GM21515 (cell line): Measurements from ENCODE around the gene DCHS2.

Source experiments
- ATAC-seq: cut with Tn5 transposase; IDR thresholded peaks from one replicate; pipeline ENCODE4 v1.9.1; 2021; ENCODE audit not compliant: unreplicated experiment

Gene DCHS2

DNA sequence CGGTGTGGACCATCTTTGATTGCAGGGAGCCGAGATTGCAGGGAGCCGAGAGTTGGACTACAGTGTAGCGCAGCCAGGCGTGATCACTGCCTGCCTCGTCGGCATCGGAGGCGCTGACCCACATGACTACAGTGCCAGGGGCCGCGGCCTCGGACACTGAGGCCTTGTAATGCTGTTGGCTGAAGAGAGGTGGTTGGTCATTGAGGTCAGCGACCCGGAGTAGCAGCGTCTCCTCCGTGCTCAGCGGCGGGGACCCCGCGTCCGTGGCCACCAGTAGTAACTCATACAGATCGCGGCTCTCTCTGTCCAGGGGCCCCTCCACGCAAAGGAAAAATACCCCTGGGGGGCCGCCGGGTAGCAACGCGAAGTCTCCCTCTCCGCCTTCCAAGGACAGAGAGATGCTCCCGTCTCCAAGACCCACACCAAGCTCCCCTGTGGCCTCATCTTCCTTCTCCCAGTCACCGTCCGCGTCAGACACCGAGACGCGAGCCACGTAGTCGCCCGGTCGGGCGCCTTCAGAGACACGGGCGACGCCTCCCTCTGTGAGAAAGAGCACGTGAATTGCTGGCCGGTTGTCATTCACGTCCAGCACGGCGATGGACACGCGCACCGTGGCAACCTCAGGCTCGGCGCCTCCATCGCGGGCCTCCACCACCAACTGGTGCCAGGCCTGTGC, 1.9 kb downstream of the DCHS2 start:
- no peak for ATAC-seq

DNA sequence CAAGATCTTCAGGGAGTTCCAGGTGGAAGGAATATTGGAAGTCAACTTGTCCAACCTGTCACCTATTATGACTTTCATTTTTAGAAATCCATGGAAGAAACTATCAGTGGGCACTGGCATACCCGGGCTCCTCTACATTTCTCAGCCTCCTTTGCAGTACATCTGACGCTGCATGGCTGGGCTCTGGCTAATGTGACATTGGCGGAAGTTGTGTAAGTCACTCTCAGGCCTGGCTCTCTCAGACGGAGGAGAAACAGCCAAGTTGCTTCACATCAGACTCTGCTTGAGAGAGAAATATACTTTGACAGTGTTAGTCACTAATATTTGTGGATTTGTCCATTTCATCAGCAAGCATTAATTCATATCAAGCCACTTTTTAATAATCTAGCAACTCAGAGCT, 4.5 kb downstream of the DCHS2 start:
- ATAC-seq = no peak

DNA sequence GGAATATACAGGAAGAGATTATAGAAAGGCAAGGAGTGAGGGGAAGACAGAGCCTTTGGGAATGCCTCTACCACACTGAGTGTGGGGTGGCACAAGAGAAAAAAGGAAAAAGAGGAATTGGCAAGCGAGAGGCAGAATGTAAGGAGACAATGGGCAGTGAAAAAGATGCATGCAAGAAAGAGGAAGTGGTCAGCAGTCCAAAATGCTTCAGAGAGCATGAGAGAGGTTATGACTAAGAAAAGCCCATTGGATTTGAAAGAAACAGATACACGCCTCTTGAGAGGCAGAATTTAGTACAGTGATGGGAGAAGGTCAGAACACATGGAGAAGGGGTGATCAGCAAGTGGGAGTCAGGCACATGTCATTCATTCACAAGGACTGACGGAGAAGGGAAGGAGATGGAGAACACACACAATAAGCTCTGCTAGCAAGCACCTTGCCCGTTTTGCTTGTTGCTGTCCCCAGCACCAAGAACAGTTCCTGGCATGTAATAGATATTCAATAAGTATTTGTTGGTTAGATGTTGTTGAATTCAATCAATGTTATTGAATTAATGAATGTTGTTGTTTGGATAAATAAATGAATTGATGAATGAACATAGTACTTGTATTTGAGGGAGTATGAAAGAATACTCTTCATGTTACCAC, 6.3 kb downstream of the DCHS2 start:
- ATAC-seq = peak; percentile 97

DNA sequence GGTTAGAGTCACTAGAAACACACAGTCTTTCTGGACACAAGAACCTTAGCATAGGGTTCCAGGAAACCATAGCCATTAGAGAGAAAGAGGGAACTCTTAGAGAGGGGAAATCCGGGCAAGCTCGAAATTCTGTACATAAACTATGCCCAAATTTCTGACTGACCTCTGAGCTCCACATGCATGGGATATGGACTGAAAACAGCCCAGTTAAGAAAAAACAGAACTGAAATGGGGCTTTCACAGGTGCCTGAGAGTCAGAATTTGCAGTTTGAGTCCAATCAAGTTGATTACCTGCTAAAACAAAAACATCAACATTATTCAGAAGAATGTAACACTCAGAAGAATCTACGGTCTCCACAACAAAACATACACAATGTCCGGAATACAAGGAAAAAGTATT, 13.1 kb downstream of the DCHS2 start:
- peak; percentile 45 for ATAC-seq

DNA sequence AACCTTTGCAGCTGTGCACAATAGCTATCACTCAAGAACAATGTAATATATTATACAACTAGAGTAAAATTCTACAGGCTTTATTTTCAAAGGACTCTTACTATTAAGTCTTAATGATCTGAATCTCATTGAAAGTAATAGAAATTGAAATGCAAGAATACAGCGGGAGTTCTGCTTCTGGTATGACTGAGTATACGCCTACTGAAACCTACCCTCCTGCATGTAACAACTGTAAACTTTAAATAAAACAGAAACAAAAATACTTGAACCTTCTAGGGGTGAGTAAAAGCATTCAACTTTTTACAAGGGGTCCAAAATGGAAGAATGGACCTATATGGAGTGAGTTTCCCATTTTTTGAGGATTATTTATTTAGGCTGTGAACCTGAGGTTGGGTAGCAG, 13.5 kb downstream of the DCHS2 start:
- peak; percentile 85 for ATAC-seq

DNA sequence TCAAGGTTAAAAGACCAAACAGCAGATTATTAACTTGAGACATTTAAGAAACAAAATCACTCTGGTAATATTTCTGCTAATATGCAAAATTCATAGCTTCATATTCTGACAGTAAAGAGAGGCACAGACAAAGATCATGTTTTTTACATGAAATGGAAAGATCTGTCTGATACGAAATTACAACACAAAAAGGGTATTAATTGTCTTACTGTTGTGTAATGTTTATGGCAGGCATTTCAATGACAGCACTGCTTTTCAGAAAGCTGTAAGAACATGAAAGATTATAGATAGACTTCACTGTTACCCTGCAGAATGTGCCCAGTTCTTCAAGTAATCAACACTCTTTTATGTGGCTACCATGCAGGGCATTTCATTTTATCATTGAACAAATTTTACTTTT, 15.4 kb downstream of the DCHS2 start:
- ATAC-seq = no peak

DNA sequence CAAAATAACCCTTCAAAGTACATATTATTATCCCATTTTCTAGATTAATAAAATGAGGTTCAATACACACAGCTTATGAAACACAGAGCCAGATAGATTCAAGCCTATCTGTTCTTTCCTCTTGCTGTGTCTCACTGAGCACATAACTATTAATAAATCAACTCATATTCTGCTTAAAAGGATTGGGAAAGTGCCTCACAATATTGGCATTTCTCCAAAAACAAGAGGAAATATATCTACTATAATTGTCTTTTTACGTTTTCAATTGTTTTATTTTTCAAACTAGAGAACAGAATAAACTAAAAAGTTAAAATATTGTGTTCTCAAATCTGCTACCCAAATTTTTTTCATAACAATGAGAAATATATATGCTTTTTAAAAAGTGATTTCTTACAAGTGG, 15.8 kb downstream of the DCHS2 start:
- ATAC-seq = no peak

DNA sequence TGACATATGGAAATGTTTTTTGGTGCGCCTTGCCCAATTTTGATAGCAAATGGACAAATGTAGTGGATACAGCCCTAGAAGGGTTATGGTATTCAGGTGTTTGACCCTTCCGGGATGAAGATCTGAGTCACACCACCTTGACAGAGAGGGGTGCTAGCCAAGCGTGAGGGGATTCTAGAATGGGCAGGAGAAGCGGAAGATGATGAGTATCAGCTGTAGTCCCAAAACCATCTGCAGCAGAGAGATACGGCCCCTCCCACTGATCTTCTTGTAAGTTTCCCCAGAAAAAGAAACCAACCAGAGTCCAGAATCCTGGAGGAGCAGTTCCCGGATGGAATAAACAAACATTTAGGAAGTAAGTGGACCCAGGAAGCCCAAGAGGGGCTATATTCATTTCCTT, 18.1 kb downstream of the DCHS2 start:
- ATAC-seq = no peak

DNA sequence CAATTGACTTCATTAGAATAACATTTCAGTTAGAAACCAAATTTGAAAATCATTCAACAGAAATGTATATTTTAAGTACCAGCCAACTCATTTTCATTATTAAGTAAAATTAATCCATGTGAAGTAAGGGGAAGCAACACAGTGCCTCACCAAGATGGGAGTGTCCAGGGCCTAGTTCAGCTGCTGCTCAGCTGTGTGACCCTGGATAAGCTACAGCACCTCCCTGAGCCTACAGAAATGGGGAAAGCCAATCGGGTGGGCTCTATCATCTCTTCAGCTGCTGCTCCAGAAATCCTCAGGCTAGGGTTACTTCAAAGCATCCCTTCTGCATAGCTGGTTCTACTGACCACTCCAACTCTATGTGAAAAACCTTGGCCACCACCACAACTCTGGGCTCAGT, 18.7 kb downstream of the DCHS2 start:
- ATAC-seq = no peak

DNA sequence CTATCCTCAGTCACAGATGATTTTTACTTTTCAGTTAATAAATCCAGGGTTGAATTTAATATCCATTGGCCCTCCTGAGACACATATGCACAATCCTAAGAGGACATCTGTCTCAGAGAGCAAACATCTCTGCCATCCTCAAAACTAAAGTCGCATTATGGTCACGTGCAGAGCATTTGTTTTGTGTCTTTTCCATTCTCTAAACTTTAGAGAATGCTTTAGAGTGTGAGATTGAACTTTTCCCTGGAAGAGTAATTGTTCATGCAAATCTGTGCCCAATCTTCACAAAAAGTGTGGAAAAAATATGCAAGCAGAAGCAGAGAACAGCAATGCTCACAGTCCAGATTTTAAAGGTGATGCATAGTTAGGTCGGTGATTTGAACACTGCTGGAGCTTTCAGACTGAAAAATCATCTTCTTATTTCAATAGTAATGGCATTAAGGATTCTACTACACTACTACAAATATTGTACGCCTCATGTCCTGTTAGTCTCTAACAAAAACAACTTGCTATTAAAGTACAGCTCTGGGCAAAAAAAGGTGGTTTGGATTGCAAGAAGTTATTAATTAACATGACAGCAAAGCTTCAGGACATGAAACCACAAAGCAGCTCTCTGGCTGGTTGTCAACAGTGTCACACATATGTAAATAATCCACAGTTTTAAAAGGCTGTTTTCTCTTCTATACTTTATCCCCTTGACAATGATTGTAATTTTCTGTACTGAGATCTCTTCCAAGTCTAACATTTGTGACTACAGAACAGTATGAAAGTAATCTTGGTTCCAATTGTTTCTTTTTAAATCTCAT, 19.9 kb downstream of the DCHS2 start:
- peak; percentile 71 for ATAC-seq

DNA sequence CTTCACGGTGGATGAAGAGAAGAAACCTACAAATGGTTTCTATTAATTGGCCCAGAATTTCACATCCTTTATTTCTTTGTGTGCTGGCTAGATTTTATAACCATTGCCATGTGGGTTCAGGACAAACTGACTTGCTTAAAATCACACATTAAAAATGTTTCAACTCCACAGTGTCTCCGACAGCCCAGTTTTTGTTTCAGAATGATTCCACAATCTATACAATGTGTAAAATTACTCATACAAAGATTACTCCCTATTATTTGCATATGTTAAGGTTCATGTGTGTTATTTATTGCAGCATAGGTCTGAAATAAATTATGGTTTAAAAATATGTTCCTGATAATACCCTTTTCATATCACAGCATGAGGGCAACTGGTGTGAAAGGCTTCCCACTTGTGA, 20.6 kb downstream of the DCHS2 start:
- peak; percentile 69 for ATAC-seq

DNA sequence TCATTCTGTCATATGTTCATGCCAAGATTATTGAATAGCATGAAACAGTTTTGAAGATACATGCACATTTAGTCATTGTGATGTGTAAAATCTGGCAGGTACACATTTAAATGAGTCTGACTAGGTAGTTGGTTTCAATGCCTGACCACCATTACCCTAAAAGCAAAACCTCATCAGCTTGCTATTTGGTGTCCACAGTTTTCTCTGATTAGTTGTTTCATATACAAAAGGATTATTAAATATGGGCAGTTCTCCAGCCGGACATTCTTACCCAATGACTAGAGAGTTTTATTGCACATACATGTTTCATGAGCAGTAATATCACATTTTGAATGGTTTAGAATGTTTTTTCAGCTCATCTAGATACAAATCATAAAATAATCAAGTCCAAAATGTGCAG, 23.7 kb downstream of the DCHS2 start:
- no peak for ATAC-seq

DNA sequence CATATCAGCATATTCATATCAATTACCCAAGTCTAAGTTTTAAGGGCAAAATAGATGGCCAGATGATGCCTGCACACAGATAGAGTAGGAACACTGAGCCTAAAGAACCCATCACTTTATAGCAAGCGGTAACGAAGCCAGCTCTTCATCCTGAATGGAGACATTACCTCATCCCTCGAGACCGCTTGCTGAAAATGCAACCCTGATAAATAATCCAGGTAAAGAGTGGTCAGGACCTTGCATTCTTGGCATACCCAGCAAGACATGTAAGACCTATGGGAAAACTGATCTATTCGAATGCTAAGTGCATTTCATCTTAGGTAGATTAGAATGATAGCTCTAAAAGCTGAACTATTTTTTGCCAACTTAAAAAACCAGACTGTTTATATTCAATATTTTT, 25.3 kb downstream of the DCHS2 start:
- ATAC-seq = no peak

DNA sequence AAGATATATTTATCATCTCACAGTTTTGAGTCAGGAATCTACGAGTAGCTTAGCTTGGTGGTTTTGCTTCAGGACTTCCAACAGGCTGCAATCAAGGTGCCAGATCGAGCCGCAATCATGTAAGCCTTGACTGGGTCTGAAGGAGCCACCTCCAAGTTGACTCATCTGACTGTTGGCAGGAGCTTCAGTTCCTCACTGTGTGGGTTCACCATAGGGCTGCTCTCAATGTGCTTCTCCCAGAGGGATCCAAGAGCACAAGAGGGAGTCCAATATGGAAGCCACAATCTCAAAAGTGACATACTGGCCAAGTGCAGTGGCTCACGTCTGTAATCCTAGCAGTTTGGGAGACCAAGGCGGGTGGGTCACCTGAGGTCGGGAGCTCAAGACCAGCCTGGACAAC, 26.5 kb downstream of the DCHS2 start:
- ATAC-seq = no peak

DNA sequence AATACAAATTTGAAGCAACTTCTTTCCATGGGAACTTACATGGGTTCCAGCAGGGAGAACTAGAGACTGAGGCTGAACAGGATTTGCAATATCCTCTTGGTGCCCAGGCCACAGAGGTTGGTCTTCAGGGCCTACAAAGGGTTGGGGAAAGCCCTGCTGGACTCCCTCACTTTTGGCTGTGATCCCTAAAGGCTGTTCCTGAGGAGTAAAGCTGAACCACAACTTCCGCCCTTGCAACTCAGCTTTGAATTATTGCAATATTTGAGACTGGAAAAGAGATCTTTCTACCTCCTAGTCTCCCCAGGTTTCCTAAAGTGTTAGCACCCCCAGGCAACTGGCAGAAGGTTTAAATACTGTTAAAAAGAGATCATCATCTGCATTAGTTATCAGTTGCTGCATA, 26.9 kb downstream of the DCHS2 start:
- no peak for ATAC-seq

DNA sequence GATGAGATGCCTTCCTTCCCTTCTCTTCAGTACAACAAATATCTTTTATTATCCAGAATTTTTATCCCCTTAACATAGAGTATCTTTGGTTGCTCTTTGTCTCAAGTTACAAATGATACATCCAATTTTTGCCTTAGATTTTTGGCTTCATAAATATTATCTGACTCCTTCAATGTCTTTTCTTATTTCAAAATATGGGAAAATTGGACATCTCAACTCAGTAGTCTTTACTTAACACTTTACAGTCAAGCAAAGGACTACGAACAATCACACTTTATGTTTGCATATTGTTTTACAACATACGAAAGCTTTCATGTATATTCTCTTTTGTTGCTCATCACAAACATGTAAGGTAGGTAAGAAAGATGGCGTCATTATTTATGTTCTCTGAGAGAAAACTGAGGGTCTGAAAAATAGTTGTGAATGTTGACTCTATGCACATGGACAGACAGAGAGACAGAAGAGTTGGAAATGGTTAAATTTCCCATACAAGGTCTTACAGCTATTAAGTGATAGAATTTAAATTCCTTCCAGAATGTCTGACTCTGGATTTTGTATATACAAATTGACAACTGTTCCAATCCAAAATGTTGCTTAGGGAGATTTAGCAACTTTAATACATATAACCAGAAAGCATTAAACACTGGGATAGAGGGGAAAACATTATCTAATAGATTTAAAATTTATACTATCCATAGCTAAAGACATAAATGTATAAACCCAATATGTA, 29.4 kb downstream of the DCHS2 start:
- no peak for ATAC-seq

DNA sequence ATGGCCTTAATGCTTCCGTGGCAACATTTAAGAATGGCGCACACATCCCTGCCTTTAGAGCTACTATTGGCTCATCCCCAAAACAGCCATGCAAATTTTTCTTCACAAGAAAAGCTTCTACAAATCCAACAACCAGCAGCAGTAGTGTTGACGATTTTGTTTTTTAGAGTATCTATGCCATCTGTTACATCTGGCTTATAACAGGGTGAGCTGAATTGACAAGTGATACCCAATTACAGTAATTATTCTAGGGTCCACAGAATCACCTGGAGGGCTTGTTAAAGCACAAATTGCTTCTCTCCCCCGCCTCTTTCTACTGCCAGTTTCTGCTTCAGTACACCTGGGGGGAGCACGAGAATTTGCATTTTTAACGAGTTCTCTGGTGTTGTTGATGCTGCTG, 34.1 kb downstream of the DCHS2 start:
- ATAC-seq = no peak

DNA sequence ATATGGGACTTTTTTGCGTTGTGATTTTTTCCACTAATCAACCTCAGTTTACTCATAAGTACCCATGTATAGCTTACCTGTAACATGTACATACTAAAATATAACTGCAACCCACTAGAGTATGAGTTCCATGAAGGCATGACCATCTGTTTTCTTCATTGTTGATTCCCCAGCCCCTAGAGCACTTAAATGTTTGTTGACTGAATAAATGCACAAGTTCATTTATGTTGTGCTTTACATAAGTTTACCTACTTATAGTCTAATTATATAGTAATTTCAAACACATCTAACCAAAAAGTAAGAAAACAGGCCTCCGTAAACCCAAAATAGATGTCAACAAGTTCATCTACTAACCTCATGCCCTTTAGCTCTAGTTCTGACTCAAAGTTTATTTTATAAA, 34.7 kb downstream of the DCHS2 start:
- no peak for ATAC-seq

DNA sequence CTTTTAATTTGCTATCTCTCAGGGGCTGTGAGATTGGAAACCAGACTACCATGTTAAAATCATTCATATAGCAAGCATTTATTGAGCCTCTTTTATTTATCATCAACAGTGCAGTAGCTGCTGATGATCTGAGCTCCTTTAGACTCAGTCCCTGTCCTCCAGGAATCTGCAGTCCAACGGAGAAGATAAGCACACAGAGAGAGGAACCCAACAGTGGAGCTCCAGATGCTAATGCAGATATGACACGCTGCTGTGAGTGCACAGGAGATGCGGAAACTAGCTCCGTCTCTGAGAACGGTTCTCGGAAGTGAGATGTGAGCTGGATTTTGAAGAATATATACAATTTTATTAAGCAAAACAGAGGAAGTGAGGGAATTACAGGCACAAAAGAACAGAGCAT, 35.4 kb downstream of the DCHS2 start:
- no peak for ATAC-seq

DNA sequence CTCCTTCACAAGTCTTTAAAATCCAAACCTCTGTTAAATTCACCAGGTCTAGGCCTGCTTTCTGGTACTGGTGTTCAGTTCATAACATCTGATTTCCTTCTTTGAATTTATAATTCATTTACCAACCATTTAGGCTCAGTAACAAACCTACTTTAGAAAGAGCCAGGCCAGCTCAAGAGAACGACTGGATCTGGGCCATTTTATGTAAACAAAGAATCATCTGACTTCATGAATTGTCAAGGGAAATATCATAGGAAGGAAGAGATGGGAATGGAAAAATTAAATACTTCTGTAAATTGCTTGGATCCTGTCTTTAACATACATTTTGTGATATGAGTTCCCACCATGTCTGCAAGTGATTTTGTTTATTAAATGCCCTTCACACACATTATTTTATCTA, 36.5 kb downstream of the DCHS2 start:
- no peak for ATAC-seq

DNA sequence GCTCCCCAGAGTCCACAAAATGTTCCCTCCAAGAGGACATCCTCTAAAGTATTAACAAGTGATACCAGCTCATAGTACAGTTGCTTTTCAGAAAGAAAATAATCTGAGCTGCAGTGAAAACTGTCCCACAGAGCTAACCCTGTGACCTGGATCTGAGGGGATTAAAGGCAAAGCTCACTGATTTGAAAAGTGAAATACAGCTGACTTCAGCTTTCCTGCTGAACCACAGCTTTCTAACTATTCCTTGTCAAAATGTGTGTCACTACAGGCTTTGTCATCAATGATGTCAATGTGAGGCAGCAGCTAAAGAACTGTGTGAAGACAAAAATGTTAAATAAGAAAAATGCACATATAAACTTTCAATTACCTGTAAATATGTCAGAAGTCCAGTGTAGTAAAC, 36.9 kb downstream of the DCHS2 start:
- ATAC-seq = no peak
